Activated naive CD8-positive, alpha-beta T cell treated with anti-CD3 and anti-CD28 coated beads, Interleukin-2, amount 50 U/mL, for 16 hours (primary cell): ENCODE data around the gene HMGCLL1.

Experiments used
- DNase-seq: peaks from one replicate; pipeline ENCODE4 v3.0.0-alpha.2; 2020; ENCODE audit warnings: low read depth, low spot score

Gene HMGCLL1

GRCh38 chr6:55531496-55531895, 47.5 kb downstream of the HMGCLL1 start:
- no peak for DNase-seq

DNA sequence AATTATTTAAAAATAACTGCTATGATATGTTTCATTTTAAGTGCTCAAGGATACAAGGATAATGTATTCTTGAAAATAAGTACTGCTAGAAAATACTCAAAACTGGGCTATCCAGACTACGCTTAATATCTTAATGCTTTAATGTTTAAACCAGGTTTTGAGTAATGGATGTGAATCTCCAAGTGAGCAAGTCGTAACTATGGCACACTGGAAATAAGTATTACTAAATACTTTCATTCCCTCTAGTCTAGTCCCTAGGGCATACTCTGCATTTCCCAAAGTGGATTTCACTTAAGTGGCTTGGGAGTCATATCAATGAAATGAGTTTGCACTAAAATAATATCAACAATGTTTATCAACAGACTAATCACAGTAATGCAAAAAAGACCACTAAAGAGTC, 48.1 kb downstream of the HMGCLL1 start:
- no peak for DNase-seq

GRCh38 chr6:55528624-55529023, 50.4 kb downstream of the HMGCLL1 start:
- DNase-seq = no peak

DNA sequence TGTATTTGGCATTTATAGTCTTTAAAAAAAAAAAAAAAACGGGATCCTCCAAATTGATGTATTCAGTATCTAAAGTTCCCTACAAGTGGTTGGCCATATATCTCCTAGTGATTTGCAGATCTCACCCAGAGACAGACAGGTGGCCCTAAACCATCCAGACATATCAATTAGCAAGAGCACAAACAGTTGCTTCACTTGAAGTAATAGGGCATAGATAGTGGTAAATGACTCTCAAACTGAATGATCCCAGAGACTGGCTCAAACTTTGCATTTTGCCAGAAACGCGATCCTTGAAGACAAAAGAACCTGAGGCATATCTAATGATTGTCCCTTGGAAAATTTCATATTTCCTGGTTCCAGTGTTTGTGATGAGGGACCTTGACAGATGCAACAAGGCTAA, 54.6 kb downstream of the HMGCLL1 start:
- no peak for DNase-seq

- DNase-seq = no peak
These were observed 60.4 kb downstream of the HMGCLL1 start for GRCh38 chr6:55518529-55519060.

DNA sequence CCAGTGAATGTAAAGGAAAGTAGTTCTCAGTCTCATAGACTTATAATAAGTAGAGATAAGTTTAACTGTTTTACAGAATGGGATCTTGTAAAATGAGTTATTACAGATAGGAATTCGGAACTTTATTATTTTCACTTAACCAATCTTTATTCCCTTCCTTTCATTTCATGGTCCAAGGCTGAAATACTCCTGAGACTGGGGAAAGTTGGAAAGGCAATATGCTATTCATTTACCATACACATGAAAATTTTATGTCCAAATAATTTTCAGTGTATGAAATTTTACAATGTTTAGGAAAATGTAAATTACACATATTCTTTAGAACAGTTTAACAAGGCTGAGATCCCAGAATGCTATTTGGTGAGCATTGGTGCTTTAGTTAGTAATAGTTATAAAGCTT, 62.3 kb downstream of the HMGCLL1 start:
- DNase-seq = no peak

- no peak for DNase-seq
These were observed 66.1 kb downstream of the HMGCLL1 start for GRCh38 chr6:55512904-55513303.

DNA sequence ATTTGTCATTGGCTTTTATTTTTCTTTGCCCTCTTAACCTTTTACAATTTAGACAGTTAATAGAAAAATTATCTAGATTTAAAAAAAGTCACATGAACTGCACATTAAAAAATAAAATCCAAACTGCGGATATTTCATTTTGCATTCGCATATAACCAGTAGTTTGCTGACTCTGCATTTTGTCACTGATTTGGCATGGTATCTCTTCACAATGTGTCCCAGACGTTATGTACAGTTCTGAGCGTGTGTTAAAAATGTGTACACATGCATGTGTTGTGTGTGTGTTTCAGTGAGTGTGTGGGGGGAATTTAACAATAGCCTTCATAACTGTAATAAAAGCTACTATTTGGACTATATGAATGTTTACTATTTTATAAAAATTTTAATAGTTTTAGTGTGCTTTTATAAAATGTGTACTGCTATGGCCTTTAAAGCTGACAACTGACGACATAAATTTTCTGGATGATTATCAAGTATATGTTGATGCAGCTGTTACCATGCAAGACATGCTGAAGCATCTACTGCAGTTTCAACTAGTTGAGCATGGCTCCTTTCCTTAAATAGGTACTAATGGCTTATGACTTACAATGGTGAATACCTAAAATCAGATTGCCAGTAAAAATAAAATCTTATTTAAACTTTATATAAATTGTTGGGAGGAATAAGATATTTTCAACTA, 67.7 kb downstream of the HMGCLL1 start:
- DNase-seq = no peak

DNA sequence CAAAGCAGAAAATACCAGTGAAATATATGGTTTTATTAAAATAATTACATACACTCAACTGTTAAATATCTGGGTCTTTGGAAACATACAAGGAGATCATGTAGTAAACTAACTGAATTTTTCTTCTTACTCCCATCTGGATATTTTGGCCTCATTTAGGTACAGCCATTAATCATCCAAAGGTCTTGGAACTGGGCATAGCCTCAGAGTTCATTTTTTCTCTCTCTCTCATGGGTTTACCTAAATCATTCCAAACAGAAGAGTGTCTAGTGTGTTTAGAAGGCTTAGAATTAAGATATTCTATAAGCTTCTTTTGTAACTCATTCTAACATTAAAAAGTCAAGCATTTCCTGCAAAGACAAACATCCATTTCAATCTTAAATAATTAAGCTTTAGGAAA, 79.4 kb downstream of the HMGCLL1 start:
- DNase-seq = no peak

GRCh38 chr6:55497694-55498093, 81.3 kb downstream of the HMGCLL1 start:
- no peak for DNase-seq

DNA sequence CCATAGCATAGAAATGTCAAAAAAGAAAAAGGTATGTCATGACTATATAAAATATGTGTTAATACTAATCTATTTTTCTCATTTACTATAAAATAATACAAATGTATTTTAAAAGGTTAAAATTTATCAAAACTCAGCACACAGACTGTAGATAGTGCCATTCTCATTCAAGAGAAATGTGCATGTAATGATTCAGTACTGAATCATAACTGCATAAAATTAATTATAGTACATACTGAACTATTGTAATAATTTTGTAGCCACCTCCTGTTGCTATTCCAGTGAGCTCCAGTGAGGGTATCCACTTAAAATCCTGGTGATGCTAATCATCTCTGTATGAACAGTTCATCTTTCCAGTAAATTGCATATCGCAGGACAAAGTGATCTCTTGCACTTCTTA, 82.8 kb downstream of the HMGCLL1 start:
- no peak for DNase-seq

DNA sequence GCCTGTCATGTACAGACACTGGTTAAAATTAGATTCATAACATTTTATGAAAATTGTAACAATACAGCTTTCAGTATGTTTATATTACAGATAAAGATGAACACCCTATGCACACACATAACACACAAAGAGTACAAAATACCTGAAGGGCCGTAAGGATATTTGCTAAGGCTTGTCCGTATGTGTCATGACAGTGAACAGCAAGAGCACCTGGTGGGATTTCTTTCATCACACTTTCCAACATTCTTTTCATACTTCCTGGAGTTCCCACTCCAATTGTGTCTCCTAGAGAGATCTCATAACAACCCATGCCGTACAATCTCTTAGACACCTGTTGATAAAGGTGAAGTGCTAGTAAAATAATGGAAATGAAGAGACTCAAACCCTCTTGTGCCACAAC, 83.7 kb downstream of the HMGCLL1 start:
- no peak for DNase-seq

DNA sequence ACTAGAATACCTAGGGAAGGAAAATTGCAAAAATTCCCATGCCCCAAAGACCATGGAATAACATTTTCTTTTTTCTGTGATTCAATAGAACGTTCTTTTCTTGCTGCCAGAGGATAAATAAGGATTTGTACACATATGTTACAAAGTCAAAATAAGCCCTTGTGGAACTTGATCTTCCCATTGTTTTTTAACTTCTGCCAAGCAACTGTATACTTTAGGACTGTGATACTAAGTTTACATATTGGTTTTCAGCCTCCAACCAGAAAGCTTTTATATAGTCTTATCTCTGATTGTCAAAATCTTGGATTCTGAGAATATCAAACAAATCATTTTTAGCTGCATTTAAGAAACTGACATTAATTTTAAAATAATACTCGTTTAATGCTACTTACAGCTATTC, 84.6 kb downstream of the HMGCLL1 start:
- DNase-seq = no peak

DNA sequence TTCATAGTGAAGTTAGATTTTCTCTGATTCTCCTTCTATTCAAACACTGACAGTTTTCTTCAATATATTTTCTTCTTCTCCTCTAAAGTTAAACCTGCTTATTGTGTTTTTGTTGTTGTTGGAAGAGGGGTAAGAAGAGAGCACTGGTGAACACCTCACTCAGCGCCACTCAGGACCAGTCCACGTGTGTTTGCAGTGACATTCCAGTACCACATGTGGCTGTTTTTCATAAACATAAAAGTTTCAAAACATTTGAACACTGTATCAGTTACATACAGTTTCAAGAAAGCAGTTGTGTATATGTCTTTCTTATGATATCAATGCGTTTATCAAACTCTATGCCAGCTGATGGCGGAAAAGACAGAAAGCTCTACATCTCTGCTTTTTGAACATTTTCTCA, 86.7 kb downstream of the HMGCLL1 start:
- DNase-seq = no peak

DNA sequence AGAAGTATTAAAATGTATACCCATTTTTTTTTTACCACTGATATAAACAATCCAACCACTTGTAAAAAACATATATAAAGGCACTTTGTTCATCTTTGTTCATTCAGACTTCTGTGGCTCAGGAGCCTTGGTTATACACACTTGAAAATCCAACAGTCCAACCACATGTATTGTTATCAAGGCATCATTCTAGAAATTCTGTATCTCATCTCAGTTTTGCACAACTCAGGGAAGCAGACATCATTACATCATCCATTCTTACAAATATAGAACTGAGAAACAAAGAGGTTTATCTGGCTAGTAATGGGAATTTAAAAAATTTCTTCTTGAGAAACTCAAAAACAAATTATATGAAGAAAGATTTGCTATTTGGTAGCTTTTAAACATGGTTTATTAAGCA, 88.1 kb downstream of the HMGCLL1 start:
- DNase-seq = no peak

DNA sequence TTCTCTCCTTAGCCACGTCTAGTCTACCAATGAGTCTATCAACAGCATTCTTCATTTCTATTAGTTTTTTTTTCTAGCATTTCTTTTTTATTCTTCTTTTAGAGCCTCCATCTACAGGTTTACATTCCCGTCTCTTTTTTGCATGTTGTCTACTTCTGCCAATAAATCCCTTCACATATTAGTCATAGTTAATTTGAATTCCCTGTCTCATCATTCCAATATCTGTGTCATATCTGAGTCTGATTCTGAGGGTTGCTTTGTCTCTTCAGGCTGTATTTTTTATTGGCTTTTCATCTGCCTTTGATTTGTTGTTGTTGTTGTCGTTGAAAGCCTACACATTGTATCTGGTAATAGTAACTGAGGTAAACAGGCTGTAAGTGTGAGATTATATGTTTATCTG, 104.6 kb downstream of the HMGCLL1 start:
- no peak for DNase-seq

DNA sequence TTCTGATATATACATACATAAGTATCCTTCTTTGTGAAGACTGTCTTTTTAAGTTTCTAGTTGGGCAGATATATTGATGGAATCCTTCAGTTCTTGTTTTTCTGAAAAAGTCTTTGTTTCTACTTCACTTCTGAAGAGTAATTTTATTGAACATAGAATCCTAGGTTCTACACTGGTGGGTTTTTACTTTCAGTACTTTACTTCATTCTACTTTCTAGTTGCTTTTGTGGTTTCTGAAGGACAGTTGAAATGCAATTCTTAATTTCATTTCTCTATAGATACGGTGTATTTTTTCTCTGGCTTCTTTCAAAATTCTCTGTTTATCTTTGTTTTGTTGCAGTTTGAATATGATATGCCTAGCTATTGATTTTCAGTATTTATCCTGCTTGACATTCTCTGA, 105.3 kb downstream of the HMGCLL1 start:
- no peak for DNase-seq

DNA sequence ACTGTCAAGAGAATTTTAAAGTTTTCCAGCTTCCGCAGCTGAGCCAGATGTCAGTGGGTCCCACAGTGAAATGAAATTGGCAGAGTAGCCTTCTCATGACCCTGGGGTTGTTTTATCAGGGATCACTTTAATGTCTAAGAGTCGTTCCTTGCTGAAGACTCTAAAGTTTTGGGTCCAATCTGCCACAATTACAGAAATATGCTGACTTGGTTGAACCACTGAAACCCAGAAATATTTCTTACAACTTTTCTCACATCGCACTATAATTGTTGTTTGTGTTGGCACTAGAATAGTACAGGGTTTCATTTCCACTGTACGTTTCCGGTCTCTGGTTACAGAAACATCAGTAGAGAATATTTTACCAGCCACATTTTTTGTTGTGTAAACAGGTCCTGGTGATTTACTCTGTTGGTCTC, 109.0 kb downstream of the HMGCLL1 start:
- DNase-seq = no peak

- DNase-seq = no peak
These were observed 123.0 kb downstream of the HMGCLL1 start for GRCh38 chr6:55456016-55456415.

- DNase-seq = no peak
These were observed 129.0 kb downstream of the HMGCLL1 start for GRCh38 chr6:55450005-55450404.

- no peak for DNase-seq
These were observed 129.8 kb downstream of the HMGCLL1 start for GRCh38 chr6:55449225-55449624.

DNA sequence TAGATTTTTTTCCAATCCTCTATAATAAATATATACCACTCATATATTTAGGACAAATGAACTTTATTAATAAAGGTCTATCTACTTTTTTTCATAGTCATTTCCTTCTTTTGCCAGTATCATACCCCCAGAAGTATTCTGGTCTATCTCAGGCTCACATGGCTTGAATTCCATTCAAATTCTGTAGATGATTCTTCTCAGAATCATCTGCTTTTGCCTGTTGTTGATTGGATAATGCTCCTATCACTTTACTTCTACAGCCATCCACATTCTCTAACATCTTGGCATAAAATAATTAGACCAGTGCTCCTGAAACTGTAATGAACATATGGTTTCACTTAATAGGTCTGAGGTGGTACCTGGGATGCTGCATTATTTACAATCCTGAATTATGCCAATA, 130.5 kb downstream of the HMGCLL1 start:
- DNase-seq = no peak

DNA sequence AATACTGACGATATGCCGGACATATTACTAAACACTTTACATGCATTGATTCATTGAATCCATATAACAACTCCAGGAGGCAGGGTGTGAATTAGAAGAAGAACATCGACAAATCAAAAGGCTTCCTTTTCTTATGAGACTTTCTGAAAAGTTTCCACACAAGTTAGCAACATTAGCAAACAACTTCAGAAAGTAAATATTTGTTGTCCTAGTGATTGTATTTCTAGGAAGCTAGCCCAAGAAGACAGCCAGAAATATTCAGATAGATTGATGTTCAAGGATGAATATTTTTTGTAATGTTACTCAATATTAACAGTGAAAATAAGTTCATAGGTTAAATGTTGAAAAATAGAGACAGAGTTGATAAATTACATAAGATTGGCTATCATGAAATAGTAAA, 131.1 kb downstream of the HMGCLL1 start:
- DNase-seq = no peak

DNA sequence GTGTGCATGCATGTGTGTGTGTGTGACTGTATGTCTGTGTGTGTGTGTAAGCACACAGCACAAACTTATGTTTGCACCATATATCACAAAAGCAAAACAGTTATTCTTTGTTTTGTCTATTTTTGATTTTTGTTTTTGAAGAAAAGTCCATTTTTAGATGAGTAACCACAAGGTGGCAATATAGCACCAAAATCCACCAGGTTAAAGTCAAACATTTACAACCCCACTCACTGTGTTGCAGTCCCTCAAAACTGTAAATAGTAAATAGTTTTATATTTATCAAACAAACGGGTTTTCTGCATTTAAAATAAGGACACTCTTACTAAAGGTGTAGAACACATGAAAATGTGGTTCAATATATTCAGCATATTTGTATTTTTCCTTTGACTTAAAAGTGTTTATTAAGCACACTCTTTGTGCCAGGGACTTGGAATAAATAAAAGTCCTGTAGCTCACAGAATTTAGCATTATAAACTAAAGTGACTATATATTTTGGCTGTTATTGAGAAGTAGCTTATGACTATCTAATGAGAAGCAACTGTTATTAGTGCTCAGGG, 133.3 kb downstream of the HMGCLL1 start:
- DNase-seq = no peak
